ENCODE results near the gene BDNF.

The BDNF gene

DNA sequence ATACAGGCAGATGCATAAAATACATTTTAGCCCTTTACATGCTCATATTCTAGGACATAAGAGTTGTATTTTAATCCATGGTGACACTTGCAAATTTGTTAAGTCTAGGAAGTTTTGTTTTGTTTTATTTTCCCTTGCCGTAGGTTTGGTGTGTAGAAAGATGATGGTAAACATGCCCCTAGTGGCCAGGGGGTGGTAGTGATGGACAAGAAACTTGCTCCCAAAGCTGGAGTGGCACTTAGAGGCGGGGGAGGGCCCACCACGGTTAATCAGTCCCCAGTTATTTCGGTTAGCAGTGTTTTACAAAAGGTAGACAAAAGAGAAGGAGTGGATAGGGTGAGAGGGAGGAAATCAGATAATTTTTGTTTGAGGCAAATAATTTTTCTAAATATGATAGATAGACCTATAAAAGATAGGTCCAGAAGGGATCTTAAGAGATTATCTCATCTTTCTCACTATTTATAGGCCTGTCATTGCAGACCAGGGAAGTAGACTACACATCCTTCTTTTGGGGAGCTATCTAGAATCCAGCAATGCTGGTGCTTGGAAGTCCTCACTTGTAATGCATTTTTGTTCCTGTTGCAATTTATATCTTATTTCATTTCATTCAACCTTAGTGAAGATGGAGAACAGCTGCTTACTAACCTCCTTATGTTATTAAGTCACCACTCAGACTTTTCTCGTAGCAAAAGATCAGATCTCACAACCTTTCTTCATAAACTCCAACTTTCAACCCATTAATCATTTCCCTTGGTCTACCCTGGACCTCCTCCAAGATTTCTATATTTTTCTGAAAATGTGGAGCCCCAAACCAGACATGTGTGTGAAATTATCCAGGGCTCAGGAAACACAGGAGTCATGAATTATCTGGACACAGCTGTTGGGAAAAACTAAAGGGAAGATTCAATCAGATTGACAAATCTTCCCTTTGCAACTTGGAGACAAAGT, 5.9 kb upstream of the BDNF start:
- DNase-seq (ENCODE audit: low spot score): no peak

DNA sequence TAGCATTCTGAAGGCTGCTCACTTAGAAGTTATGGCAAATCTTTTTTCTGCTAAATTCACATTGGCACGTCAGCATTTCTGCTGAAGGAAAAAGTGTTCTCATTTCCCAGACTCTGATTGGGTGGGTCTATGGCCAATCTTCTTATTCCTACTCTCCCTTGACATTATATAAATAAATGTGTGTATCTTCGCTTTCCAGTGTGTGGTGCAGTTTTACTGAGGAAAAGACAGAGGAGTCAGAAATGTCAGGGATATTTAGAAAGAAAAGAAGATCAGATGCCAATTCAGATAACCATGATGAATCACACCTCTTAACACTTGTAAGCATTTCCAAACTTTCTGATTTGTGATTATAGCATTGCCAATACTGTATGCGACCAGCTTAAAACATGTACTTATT, 3.2 kb upstream of the BDNF start:
- DNase-seq (ENCODE audit: low spot score): no peak

DNA sequence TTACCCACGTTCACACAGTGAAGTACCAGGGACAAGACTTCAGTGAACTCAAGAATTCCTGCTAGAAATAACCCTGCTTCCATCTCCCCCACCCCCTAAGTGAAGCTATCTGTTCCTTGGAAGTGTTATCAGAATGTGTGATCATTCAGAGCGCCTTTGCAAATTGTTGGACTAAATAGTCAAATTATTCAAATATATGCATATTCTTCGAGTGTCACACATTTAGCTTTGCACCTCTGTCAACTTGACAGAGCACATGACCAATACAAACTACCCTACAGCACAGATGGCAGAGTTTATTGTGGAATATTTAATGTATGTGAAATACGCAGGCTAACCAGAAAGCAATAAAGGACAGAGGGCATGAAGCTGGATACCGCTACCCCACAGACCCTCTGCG, 2.6 kb upstream of the BDNF start:
- DNase-seq (ENCODE audit: low spot score): no peak

DNA sequence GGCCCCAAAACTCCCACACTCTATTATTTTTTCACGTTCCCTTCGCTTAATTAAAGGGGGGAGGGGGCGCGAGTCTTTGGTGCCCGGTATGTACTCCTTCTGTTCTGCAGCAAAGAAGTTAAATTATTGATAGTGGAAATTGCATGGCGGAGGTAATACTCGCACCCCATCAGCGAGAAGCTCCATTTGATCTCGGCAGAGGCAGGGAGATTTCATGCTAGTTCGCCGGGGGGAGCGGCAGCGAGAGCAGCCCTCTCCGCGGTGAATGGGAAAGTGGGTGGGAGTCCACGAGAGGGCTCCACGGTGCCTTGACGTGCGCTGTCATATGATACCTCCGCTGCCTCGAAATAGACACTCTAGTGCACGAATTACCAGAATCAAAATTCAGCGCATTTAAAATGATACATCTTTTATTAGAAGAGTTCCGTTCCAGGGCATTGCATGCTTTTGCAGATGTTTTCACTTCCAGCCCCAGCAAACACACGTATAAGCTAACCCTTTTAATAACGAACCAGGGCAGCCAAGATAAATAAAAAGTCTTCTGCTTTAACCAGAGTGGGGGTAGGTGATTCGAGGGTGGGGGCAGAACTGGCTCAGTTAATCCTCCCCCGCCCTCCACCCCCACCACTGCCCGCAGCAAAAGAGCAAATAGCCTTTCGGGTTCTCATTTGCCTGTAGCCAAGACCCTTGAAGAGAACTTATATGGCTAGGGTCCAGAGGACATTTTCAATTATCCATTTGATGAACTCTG, 1.3 kb upstream of the BDNF start:
- no peak for DNase-seq (ENCODE audit: low spot score)

DNA sequence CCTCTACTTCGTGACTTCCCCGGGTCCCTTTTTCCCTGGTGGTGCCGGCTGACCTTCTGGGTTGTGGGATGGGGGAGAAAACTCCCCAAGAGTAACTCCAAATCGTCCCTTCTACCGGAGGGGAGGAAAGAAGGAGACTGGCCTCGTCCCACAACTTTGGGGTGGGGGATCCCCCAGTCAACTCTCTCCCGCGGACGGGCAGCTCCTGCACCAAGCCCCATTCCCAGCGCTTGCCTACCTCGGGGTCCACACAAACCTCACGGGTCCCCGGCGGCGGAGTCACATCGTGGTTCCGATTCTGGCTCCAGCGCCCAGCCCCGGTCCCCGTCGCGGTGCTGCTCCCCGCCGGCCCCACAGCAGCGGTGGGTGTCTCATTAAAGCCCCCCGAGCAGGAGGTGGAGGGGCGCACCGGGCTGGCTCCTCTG, 317 bp downstream of the BDNF start:
- no peak for DNase-seq (ENCODE audit: low spot score)

DNA sequence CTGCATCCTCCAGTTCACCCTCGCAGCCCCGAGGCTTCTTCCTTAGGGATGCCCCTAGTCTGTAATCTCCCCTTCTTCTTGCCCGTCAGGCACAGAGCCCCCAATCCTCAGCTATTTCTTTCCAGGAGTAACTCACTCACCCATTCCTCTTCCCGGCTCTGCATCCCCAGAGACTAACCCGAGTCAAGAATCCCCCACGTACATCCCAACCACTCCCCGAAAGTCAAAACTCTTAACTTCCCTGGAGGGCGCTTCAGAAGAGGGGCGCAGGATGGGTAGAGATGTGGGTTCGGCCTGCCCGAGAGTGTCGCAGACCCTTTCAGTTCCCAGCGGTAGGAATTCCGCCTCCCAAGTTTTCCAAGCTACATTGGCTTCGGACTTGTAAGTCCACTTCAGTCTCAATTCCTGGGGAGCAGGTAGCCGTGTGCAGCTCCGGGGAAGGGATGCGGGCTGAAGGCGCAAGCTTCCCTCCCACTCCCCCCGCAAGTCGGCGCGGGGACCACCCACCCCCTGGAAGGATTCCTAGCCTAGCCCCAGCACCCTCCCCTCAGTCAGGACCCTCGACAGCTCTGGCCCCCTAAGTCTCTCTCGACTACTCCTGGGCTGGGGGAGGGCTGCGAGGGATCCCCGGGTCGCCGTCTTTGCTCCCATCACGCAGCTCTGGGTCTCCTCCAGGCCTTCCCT, 871 bp downstream of the BDNF start:
- DNase-seq (ENCODE audit: low spot score): no peak

DNA sequence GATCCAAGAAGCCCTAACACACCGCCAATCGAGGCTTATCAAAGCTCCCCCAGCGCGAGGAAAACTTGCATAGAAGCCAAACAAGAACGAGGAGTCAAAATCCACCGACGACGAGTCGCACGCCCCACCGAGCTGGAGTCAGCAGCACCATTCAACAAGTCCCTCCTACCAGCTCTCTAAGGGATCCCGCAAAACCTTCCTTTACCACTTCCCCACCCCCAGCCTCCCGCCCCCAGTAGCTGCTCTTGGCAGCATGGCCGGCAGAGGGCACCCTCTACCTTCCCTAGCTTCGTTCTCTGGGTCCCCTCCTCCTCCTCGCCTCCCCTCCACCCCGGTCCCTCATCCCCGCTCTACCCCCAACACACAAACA, 1.4 kb downstream of the BDNF start:
- DNase-seq (ENCODE audit: low spot score): peak; percentile 16

DNA sequence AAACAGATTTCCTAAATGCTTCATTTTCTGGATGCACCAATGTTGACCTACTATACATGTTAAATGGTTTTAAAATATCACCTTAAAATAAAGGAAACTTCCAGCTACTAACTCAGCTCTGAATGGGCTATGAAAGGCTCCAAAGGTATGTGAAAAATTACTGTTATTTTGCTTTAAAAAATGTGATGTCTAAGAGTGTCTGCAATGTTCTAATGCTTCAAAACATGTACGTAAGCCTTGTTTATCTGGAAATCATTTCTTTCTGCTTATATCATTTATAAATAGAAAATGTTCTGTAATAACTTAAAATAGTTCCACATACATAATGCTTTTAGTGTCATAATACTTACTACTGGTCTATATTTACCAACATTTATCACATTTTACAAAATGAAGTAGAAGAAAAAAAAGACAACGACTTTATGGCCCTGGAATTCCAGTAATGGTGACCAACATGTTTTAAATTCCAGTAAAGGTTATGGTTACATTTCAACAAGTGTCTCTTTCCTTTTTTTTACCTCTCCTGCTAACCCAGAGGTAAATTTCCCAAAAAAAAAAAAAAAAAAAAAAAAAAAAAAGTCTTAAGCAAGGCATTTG, 2.5 kb downstream of the BDNF start:
- no peak for DNase-seq (ENCODE audit: low spot score)

DNA sequence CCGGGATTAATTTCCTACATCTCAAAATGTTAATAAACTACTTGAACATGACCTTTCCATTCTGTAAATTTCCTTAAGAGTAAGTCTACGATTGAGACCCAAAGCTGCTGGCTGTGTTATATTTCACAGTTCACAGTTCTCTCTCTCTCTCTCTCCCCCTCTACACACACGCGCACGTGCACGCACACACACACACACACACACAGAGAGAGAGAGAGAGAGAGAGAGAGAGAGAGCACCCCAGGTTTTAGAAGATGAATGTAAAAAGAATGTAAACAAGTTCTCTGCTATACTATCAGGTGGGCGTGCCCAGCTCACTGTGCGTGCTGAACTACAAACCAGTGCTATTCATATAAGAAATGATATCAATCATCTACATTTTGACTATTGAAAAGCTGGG, 3.3 kb downstream of the BDNF start:
- DNase-seq (ENCODE audit: low spot score): no peak

DNA sequence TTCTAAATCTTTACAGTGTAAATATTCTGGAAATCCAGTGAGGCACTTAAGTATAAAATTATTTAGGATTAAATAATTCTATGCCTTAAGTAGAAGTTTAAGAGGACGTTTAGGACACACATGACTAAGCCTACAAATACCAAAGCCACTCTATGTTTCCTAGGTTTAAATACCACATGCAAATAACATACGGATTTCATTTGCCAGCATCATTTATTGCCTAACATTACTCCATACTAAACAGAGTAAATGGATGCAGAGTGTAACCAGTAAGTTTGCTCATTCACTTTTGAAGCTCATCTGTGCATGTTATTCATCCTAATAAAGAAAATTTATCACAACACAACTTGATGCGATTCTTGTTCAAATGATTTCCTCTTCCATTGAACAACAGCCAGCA, 4.1 kb downstream of the BDNF start:
- DNase-seq (ENCODE audit: low spot score): no peak

DNA sequence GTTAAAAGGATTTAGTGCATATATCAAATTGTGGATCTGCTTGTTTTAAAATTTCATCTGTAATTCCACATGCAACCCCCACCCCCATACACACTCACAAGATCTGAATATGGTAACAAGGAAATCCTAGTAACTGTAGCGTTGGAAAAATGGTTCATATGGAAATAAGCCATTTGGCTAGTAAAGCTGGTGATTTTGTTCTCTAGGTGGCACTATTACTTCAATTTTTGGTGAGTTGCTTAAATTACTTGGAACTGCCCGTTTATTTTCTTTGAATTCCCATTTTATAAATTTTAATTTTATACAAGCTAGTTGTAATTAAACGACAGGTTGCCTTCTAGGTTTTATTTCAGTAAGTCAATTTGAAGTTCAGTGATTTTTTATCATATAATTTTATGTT, 5.3 kb downstream of the BDNF start:
- no peak for DNase-seq (ENCODE audit: low spot score)

DNA sequence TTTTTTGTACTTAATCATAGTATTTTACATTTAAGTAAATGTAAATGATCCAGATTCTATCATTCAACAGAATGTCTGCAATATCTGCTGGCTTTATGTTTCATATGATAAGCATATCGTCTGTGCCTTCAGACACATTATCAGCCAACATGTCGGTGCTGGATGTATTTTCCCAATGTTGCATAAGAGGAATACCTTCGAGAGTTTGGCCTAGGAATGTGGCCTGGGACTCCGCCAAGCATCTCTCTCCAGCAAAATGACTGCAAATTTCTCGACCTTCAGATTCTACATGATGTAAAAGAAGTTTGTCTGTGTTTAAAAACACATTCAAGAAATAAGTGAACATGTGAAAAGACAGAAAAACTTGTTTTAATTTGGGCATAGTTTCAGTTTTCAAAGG, 6.9 kb downstream of the BDNF start:
- DNase-seq (ENCODE audit: low spot score): no peak

DNA sequence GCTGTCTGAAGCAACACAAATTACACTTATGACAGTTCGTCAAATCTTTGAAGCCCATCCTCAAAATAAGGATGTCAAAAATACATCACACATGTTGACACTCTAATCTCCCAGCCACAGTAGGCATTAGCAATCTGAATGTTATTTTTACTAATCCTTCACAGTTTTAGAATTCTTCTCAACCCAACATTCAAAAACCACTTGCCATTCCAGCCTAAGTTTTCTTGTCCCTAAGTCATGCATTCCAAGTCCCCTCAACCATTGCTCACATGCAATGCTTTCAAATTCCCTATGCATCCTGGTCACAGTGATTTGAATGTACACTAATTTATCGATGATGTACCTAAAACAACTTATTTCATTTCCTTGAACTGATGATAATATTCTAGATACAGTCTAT, 7.5 kb downstream of the BDNF start:
- DNase-seq (ENCODE audit: low spot score): no peak

DNA sequence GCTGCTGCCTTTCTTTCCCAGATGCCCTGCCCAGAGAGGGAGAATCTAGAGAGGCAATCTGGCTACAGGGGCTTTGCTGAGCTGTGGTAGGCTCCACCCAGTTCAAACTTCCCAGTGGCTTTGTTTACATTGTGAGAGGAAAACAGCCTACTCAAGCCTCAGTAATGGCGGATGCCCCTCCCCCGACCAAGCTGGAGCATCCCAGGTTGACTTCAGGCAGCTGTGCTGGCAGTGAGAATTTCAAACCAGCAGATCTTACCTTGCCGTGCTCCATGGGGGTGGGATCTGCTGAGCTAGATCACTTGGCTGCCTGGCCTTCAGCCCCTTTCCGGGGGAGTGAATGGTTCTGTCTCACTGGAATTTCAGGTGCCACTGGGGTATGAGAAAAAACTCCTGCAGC, 12.2 kb downstream of the BDNF start:
- no peak for DNase-seq (ENCODE audit: low spot score)

DNA sequence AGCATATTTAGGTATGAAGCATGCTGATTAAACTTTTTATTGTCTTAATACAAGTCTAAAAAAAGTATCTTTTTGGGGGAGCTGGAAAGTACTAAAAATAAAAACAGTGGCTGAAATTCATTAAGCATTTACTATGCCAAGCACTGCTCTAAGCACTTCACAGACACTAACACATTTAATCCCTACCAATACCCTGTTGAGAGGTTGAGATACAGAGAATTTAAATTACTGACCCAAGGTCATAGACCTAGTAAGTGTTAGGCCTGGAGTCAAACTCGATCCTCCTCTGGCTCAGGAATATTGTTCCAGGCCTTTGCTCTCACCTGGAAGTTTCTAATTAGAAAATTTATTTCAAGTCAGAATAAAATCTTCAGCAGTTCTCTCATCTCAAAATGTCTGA, 18.6 kb downstream of the BDNF start:
- DNase-seq (ENCODE audit: low spot score): no peak

DNA sequence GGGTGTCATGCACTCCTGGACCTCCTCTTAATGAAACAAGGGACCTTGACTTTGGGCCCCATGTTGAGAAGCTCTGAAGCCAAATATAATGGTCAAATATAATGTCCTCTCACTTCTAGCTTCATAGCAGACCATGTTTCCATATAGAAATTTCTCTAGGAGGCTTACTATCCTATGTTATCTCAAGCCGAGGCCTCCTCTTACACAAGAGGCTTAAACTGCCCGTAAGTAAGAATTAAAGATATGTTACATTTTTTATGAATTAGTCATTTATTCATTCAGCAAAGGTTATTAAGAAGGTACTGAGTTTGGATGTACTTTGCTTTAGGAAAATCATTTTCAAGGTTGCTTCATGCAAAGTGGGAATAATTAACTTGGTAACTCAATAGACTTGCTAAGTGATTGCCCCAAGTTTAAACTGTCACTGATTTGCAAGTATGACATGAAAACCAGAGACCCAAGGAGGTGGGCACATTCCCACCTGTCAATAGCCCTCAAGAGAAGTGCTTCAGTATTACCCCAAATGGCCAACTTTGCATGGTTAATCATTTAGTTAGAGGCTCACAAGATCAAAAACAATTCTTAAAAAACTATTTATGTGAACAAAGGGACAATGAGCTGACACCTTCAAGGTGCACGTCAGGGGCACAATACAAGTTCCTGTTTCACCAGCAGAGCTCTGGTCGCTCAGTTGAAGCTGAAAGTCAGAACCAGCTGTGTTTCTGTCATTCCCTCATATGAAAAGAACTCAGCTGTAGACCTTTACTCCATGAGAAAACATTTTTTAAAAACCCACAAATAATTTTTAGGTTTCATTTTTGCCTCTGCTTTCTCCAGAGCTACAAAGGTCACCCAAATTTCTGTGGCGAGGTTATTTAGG, 20.9 kb downstream of the BDNF start:
- DNase-seq (ENCODE audit: low spot score): no peak

DNA sequence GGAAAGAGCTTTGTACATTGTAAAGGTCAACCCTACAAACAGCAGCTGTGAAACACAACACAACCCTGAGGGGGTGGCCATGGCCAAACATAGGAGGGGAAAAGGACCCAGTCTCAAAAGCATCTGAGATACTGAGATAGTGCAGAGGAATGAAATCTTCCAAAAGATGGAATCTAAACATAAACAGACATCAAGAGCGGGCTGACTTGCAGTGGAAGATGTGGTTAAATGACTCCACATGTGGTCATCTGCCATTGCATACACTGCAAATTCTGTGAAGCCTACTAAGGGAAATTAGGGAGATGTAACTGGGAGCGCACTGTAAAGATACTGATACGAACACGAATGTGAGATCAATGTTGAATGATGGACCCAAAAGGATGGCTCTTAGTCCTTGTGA, 22.0 kb downstream of the BDNF start:
- no peak for DNase-seq (ENCODE audit: low spot score)

DNA sequence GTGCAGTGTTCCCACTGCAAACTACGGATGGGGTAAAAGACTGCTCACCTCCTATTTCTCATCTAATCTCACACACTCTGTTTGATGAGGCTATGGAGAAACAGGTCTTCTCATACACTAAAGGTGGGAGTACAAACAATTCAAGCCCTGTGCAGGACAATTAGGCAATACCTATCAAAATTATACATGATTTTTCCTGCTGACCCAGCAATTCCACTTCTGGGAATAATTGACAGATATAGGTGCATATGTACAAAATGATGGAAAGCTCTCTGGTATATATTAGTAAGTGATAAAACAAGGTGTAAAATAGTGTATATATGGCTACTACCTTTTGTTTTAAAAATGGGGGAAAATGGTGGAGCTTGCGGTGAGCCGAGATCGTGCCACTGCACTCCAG, 23.1 kb downstream of the BDNF start:
- no peak for DNase-seq (ENCODE audit: low spot score)

DNA sequence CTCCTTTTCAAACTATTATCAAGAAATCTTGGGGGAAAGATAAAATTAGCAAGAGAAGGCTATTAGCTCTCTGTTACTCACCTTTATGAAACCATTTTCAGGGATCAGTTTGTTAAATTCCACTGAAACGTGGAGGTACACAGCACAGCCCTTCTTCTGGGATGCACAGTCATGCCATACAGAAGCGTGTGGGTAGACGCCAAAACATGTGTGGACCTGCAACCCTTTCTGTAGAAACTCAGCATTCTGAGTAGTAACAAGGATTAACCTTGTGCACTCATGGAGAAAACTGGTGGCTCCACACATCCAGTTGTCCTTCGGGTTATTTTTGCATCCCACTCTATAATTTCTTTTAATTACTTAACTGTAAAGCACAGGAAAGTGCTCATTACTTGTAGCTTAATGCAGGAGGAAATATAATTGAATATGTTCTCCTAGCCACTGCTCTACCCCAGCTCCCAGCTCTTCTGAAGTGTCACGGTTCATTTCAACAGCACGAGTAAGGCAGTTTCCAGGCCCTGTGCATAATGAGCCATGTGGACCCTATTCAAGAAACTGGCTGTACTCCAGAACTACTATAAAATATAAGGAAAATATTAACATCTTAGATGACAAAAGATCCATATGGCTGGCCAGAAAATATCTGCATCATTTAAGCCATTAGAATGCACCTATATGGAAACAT, 26.1 kb downstream of the BDNF start:
- DNase-seq (ENCODE audit: low spot score): no peak

DNA sequence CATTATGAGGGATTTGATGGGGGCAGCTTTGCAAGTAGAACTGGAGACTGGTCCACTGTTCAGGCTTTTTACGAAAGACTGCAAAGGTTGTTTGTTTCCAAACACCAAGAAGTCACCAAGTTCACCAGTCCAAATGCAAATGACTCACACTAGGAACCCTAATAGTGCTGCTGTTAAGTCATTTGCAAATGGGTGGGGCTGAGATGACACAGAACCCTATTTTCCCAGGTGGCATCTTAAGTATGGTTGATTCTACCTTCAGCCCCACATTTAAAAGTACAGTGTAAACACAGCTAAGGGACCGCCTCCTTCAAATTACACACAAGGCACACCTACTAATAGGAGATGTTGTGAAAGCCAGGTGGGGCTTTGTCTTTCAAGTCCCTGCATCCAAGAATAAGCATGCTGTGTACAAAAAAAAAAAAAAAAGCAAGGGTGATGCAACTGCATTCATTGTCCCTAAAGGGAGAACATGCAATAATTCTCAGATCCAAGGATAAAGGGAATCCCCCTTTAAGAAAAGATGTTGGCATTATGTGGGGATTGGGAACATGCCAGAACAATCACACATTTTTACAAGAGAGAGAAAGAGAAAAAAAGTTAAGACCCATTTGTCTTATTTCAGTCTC, 27.3 kb downstream of the BDNF start:
- DNase-seq (ENCODE audit: low spot score): no peak
